Stimulated activated CD4-positive, alpha-beta T cell treated with anti-CD3 and anti-CD28 coated beads, TNF-alpha, amount 100 ng/mL, for 24 hours (primary cell): Measurements from ENCODE around the gene CAPZB.
"Not testable (repeated sequence)": the region's sequence is repeated elsewhere in the genome, so short reads cannot be mapped to it uniquely, and the experiment has no call there.

Experiments
- DNase-seq, 3 experiments: peaks; one replicate each; pipeline ENCODE4 v3.0.0-alpha.2; 2020; ENCODE audit warnings: low read depth in 3 of 3

The CAPZB gene

DNA sequence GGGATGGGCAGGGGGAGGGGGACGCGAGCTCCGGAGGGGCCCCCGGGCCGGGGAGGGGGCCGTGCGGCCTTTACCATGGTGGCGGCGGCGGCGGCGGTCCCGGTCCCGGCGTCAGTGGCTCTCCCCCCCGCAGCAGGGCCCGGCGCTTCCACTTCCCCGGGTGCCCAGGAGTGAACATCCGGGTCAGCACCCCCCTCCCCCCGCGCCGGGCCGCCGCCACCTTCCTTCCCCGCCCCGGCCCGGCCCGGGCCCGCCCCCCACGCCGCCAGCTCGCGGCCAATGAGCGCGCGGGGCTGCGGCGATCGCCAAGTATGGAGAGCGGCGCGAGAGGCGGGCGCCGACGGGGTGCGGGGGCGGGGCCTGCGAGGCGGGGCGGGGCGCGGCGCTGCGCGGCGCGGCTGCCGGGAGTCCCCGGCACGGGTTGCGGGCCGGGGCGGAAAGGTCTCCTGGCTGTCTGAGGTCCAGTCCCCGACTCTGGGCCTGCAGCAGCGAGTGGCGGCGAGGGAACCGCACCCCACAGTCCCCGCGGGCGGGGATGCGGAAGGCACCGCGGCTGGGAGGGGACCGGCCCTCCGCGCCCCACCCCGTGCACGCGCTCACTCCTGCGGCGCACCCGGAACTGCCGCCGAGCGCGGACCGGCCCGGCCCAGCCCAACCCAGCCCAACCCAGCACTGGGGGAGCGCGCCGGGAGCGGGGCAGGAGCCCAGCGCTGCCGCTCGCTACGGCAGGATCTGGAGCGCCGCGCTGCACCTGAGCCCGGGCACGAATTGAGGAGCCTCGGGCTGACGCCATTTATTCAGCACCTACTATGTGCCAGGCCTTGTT, at the start of gene CAPZB:
Gene CAPZB, minus strand, starts transcription at position 178 of the 826 bp plus-strand sequence. Its CDS starts 101 bp downstream, at position 77.
- peak; percentile 87 to 95 (median 92) for DNase-seq

DNA sequence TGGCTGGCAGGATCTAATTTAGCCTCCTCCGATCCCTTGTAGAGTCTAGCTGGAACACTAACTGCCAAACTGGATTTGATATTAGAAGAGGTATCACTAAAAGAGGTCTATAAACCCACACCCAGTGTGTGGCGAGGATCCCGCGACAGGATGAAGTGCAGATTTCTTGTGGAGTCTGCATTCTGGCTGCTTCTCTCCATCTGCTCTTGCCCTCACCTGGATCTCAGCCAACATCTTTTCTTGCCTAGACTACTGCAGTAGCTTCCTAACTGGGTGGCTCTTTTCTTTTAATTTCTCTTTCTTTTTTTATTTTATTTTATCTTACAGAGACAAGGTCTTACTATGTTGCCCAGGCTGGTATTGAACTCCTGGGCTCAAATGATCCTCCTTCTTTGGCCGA, 48.9 kb upstream of the CAPZB start:
- no peak for DNase-seq

DNA sequence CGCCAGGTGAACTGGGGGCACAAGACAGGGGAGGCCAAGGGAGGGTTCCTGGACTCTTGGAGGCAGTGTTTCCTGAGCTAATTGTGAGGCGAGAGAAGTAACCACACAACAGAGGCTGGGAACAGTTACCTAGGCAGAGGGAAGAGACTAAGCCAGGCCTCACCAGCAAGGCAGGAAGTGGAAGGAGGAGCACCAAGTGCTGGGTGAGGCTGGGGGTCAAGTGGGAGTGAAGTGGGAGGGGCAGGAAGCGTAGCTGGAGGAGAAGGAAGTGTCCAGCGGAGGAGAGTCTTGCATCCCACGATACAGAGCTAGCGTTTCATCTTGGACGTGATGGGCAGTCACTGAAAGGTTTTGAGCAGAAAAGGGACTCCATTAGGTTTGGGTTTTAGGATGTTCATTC, 48.3 kb upstream of the CAPZB start:
- no peak for DNase-seq

DNA sequence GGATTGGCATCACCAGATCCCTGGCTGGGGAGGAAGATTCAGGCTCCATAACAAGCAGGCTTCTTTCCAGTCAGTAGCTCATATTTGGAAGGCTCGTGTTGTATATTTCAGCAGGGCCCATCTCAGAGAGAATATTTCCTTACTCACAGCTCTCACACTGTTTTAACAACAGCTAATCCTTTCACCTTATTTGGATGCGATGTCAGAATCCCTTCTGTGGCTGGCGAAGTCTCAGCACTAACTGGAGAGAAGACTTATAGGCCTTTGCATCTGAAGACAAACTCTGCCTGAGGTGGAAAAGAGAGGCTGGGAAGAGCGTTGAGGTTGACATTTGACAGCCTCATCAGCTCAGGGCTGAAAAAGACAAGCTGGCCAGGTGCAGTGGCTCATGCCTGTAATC, 47.2 kb upstream of the CAPZB start:
- DNase-seq, result no peak

DNA sequence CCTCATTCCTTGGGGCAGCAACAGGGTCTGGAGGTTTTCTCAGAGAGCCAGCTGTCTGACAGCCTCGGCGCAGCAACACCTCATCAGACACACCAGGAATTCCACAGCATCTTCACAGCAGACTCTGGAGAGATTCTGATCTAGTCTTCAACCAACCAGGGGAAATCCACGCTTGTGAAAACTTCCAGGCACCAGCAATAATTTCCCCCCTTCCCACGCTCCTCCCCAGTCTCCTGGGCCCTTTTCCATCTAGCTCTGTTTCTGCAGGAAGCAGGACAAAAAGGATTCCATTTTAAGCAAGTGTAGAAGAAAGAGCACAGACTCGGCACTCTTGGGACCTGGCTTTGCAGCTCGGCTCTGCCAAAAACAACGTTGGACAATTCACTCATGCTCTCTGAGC, 44.3 kb upstream of the CAPZB start:
- DNase-seq, result no peak

DNA sequence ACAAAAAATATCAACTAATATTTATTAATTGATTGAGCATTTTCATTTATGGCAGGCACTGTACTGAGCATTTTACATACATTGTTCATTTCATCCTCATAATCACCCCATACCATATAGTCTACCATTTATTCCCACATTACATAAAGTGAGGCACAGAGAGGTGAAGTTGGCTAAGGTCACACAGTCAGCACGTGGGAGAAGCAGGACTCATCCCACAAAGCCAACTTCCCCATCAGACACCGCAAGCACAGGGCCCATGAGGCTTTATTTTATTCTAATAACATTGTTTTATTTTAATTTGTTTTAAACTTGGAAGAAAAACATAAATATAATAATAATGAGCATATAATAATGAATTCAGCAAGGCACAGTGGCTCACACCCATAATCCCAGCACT, 43.1 kb upstream of the CAPZB start:
- no peak for DNase-seq

DNA sequence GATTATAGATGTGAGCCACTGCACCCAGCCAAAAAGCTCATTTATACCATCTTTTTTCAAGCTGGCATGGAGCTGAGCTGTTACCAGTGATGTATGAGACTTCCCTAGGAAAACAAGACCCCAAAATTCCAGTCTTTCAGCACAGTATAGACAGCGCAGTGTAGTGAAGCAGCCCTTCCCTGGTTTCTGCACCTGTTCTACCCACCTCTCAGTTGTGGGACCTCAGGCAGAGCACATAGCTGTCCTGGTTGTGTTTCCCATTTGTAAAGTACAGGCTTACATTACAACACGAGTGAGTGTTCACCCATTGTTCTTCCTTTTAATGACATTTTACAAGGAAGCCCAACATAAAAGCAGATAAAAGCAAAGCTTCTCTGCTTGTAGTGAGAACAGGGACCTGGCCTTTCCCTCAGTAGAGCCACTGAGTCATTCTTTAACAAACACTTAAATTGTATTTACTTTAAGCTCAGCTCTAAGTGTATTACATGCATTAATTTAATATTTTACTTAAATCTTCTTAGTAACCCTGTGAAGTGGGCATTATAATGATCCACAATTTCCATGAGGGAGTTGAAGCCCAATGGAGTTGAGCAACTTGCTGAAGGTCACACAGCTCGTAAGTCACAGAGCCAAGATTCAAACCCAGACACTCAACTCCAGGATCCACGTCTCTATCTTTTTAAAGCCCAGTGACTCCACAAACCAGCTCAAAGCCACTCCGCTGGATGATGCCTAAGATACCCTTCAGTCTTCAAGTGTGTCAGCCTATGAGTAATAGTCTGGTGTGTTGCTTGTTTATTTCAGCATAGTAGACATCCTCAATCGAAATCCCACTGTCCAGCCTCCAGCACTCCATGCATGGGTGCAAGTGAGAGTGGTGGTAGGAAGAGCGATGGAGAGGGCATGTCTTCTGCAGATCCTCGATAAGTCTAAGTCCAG, 40.5 kb upstream of the CAPZB start:
- DNase-seq, result no peak

DNA sequence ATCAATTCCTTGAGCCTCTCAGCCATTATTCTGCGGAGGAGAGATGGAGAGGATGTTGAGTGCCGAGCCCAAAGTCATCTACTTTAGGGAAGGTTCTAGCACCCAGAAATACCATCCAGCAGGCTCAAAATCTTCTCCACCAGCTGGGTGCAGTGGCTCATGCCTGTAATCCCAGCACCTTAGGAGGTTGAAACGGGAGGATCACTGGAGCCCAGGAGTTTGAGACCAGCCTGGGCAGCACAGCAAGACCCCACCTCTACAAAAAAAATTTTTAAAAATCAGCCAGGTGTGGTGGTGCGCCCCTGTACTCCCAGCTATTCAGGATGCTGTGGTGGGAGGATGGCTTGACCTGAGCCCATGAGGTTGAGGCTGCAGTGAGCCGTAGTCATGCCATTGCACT, 39.5 kb upstream of the CAPZB start:
- DNase-seq, result no peak

DNA sequence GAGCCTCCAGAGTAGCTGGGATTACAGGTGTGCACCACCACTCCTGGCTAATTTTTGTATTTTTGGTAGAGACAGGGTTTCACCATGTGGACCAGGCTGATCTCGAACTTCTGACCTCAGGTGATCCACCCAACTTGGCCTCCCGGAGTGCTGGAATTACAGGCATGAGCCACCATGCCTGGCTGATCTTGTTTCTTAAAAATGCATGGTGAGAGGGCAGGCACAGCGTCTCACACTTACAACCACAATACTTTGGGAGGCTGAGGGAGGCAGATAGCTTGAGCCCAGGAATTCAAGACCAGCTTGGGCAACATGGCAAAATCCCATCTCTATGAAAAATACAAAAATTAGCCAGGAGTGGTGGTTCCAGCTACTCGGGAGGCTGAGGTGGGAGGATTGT, 37.2 kb upstream of the CAPZB start:
- not testable (repeated sequence) for DNase-seq

DNA sequence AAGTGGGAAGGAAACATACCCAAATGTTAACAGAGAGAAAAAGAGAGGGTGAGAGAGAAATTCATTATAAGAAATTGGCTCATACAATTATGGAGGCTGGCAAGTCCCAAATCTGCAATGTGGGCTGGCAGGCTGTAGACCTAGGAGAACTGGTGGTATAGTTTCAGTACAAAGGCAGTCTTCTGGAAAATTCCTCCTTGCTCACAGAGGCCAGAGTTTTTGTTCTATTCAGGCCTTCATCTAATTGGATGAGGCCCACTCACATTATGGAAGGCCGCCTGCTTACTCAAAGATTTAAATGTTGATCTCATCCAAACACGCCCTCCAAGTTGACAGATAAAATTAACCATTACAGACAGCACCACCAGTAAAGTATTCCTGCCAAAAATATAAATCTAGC, 36.1 kb upstream of the CAPZB start:
- DNase-seq, result no peak

DNA sequence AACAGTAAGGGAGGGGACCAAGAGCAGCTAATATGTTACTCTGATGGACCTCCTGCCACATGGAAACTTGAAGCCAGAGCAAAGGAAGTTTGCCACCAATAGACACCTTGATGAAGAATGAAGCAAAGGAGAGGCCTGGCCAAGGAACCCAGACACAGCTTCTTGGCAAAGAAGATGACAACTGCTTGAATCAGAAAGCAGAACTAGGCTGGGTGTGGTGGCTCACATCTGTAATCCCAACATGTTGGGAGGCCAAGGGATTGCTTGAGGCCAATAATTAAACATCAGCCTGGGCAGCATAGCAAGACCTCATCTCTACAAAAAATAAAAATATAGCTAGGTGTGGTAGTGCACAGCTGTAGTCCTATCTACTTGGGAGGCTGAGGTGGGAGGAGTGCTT, 31.7 kb upstream of the CAPZB start:
- DNase-seq, result no peak

DNA sequence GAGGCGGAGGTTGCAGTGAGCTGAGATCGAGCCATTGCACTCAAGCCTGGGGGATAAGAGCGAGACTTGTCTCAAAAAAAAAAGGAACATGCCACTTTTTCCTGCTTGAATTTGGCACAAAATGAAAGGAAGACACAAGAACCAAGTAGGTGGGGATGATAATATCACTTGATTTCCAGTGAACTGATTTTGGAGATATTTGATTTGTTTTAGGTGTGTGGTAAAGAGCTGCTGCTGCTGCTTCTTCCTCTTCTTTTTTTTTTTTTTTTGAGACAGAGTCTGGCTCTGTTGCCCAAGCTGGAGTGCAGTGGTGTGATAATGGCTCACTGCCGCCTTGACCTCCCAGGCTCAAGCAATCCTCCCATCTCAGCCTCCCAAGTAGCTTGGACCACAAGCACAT, 29.9 kb upstream of the CAPZB start:
- DNase-seq, result no peak

DNA sequence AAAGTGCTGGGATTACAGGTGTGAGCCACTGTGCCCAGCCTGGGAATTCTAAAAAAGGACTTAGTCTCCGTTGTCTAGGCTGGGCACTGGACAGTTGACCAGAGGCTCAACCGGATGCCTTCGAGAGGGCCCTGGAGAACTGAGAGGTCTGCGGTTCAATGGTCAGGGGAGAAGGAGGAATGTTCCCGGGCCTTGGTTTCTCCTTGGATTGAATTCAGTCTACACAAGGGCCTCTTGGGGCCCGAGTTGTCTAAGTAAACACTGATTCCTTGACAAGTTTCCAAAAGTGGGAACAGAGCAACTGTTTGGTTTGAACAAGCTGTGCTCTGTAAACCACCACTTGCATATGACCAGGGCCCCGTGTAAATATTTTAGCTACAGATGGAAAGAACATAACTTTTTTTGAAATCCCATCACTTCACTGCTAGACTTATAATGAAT, 29.1 kb upstream of the CAPZB start:
- no peak for DNase-seq

DNA sequence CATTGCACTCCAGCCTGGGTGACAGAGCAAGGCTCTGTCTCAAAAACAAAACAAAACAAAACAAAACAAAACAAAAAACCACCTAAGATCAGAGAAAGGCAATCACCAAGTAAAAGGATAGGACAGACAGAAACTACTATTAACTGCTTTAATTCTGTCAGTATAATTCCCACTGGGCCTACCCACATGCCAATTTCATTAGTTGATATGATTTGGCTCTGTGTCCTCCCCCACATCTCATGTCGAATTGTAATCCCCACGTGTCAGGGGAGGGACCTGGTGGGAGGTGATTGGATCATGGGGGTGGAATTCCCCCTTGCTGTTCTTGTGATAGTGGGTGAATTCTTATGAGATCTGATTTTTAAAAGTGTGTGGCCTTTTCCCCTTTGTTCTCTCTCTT, 27.2 kb upstream of the CAPZB start:
- DNase-seq, result no peak

DNA sequence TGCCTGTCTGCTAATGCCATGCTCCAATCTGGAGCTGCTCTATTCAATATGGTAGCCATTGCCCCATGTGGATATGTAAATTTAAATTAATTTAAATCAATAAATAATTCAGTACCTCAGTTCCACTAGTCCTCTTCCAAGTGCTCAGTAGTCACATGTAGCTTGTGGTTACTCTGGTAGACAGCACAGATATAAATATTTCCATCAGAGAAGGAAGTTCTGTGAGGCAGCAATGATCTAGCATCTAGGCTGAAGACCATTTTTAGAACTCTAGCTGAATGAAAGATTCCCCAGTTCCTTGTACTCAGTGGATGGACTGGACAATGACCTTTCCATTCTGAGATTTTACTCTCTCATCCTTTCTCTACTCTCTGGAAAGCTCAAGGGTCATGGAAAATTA, 25.8 kb upstream of the CAPZB start:
- no peak for DNase-seq

DNA sequence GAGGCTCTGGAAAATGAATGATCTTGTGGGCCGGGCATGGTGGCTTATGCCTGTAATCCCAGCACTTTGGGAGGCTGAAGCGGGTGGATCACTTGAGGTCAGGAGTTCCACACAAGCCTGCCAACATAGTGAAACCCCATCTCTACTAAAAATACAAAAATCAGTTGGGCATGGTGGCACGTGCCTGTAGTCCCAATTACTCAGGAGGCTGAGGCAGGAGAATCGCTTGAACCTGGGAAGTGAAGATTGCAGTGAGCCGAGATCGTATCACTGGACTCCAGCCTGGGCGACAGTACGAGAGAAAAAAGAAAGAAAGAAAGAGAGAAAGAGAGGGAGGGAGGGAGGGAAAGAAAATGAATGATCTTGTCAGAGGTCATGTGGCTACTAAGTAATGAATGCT, 24.3 kb upstream of the CAPZB start:
- not testable (repeated sequence) for DNase-seq

DNA sequence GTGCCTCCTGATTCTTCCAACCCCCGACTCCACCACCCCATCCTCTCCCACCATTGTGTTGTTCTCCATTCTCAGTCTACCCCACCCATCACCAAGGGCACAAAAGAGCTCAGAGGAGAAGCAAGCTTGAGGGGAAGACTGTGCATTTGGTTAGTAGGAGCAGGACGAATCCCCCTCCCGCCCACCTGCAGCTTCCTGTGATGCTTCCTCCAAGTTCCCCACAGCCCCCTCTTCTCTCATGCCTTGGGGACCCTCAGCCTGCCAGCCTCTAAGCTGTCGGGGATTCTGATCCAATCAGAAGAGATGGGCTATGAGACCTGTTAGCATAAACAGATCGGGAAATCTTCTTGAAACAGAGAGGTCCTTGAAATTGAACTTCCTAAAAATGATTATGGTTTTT, 22.2 kb upstream of the CAPZB start:
- DNase-seq, result no peak

DNA sequence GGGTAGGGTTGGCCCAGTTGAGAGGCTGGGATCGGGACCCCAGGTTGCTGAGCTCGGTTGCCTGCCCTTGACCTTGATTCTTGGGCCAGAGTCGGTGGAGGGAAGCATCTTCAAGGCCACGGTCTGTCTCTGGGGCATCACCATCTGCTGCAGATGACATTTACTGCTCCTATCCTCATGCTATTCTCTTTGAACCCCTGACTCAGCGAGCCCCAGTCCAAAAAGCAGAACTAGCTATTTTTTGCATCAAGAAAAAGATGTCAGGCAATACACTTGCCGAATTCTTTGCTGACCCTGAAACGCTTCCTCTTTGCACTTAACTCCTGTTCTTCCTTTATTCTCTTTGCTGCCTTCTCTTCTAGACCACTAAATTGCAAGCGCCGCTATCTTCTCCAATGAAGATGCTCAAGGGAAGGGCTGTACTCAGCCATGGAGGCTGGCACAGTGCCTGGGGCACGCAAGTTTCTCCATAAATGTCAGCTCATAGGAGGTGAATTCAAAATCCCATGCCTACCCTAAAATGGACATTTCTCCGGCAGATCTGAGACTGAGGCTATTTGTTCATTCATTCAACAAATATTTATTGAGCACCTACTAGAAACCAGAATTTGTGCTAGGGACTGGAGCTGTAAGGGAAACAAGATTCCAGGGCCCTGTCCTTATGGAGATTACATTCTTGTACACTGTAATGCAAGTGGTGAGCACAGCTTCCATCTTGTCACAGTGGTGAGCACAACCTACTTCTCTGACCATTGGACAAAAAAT, 20.5 kb upstream of the CAPZB start:
- DNase-seq, result no peak

DNA sequence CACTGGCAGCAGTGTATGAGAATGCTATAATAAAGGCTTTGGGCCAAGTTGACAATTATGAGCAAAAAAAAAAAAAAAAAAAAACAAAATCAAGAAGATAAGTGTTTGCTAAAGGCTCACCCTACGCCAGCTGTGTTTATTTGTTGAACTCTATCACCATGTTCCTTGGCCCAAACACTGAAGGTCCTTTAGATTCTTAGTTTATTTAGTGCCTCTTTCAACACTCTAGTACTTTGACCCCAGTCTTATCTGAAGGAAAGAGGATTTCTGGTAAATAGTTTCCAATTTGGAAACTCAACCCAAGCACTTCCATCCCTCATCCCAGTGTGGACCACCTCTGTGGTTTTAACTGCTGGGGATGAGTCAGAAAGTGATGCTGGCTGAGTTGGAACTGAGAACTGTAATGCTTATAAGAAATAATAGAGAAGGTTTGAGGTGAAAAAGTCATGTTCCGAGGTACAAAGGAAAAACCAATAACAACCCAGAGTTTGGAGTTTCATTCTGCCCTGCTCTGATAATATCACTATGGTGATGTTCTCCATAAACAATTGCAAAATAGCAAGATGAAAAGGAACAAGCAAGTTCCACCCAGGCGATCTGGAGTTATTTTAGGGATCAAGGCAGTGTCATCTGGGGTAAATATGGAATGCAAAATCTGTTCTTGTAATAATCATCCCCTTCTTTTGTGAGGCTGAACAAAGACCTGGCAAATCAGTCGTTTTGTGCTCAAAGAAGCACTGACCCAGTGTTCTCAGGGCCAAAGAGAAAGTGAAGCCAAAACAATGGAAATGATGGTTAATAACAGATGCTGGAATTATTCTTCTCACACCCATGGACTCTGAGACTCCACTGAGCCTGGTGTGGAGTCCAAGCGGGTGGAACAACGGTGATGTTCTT, 19.7 kb upstream of the CAPZB start:
- DNase-seq, result no peak

DNA sequence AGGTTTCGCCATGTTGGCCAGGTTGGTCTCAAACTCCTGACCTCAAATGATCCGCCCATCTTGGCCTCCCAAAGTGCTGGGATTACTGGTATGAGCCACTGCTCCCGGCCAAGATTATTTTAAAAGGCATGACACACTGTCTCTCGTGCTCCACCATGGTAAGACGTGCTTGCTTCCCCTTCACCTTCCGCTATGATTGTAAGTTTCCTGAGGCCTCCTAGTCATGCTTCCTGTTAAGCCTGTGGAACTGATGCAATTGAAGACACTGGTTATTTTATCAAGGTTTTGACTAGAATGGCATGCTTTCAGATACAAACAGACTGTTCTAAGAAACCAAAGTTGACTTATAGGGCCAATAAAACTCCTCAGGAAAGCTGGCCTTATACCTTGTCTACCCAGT, 16.9 kb upstream of the CAPZB start:
- not testable (repeated sequence) for DNase-seq

DNA sequence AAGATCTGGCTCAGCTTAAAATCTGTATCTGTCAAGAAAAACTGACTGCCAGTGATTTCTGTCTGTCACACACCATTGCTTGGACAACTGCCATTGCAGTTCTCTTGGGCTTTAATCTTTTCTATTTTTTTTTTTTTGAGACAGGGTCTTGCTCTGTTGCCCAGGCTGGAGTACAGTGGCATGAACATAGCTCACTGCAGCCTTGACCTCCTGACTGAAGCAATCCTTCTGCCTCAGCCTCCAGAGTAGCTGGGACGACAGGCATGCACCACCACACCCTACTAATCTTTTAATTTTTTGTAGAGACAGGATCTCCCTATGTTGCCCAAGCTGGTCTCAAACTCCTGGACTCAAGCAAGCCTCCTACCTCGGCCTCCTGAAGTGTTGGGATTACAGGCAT, 14.5 kb upstream of the CAPZB start:
- DNase-seq, result not testable (repeated sequence)
